GM12873 (cell line): ENCODE measurements around the gene ZNF682.

ENCODE experiments used
- CTCF ChIP-seq: IDR thresholded peaks from 2 replicates; pipeline ENCODE4 v1.5.1; 2012; ENCODE audit warnings: low read depth, mild to moderate bottlenecking, moderate library complexity, low read length, control low read depth; ENCODE audit not compliant: insufficient read depth; ENCODE audit errors: missing control alignments

Gene ZNF682

GRCh38 chr19:19955208-19955607 is 84.1 kb downstream of the ZNF682 start:
- no peak for TF ChIP-seq CTCF
